HG03060 (cell line): ENCODE data around the gene PPP1R9B.

Experiments used
- ATAC-seq: cut with Tn5 transposase; IDR thresholded peaks from one replicate; pipeline ENCODE4 v1.9.1; 2021; ENCODE audit warnings: low read depth, moderate number of reproducible peaks; ENCODE audit not compliant: unreplicated experiment

The PPP1R9B gene

DNA sequence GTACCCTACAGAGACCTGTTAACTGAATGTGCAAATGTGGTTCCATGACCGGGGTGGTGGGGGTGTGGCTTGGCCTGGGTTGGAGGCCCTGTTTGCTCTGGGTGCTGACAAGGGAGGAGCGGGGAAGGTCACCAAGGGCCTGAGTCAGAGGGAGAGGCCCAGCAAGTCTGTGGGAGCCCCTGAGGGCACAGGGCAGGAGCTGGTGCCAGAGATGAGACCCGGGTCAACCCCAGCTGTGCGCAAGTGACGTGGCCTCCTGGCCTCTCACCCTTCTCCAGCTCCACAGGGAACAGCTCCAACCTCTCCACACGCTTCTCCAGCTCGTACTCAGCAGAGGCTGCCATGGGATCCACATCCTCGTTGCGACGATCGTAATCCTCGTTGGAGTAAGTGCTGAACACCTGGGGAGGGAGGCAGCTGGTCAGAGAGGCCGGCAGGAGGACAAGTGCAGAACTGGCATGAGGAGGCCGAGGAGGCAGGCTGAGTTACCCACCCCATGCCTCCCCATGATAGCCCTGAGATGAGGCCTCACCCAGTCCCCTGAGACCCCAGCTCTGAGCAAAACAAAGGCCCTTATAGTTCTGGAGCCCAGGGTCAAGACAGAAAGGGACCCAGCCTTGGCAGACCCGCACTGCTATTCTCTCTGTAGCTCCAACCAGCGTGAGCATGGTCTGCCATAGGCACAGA is 5.5 kb downstream of the PPP1R9B start:
- ATAC-seq: no peak

DNA sequence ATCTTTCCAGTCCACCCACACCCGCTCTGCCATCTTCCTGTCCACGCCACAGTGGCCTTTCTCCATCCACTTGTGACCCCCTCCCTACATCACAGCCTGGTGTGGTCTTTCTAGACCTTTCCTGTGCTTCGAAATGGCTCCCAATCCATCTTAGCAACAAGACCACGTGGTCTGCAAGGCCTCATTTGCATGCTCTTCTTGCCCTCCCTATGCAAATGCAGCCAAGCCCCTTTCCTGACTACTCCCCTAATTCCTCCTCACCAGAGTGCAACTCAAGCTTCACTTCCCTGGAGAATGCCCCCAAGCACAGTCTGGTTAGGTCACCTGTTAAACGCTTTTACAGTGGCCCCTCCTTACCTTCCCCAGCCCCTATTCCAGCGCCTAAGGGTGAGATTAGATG is 6.1 kb downstream of the PPP1R9B start:
- ATAC-seq: no peak

DNA sequence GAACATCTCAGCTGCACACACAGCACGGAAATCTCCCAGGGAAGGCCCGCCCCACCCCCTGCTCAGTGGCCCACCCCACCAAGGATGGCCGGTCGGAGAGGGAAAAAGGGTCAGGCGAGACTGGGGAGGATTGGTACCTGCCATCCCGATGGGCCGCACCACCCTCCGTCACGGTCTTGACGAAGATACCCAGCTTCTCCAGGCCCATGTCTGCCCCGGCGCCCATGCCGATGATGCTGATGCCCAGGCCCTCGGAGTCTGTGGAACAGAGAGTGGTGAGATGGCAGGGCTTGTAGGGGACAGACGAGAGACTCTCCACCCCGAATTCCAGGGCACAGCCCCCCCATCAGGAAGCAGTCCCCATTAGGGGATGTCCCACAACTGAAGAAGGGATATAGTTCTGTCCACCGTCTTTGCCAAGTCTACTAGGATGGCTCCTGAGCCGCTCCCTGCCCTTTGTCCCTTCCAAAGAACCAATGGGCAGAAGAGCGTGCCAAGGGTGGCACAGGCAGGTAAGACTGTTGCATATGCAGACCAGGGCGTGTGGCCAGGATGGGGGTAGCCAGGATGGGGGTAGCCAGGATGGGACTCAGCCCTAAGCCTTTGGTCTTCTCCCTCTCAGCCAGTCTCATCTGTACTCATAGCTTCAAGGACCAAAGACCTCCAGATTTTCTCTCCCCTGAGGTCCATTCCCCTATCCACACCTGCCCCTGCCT is 6.9 kb downstream of the PPP1R9B start:
- no peak for ATAC-seq

DNA sequence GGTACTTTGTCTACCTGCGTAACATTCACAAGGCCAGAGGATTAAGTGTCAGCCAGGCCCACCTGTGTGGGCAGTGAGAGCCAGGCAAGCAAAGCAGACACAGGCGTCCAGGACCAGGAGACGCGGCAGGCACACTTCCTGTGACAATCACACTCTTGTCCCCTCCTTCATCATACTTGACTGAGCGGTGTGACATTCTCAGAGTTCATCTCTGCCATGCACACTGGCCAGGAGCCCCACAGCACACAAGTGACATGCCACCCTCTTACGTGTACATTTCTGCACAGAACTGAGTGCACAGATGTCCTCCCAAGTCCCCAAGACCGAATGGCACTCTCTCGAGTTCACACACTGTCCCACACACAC is 8.7 kb downstream of the PPP1R9B start:
- no peak for ATAC-seq

DNA sequence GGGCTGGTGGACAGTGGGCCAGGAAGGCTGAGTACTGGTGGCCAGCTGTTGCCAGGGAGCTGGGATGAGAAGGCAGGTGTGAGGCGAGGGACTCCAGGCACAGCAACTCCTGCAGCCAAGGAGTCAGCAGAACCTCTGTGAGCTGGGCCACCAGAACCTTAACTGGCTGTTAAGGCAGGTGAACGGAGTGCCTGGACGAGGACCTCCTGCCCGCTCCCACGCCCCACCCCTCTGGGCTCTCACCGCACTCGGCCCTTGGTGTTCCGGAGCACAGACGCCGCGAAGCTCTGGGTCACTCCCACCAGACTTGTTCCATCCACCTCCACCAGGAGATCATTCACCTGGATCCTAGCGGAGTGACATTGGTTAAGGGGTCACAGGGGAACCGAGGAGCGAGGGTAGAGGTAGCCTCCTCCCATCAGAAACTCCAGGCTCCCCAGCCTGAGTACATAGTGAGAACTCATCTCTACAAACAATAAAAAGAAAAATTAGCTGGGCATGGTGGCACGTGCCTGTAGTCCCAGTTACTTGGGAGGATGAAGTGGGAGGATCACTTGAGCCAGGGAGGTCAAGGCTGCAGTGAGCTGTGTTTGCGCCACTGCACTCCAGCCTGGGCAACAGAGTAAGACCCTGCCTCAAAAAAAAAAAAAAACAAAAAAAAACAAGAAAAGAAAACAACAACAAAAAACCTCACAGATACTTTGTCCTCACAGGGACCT is 9.3 kb downstream of the PPP1R9B start:
- no peak for ATAC-seq

DNA sequence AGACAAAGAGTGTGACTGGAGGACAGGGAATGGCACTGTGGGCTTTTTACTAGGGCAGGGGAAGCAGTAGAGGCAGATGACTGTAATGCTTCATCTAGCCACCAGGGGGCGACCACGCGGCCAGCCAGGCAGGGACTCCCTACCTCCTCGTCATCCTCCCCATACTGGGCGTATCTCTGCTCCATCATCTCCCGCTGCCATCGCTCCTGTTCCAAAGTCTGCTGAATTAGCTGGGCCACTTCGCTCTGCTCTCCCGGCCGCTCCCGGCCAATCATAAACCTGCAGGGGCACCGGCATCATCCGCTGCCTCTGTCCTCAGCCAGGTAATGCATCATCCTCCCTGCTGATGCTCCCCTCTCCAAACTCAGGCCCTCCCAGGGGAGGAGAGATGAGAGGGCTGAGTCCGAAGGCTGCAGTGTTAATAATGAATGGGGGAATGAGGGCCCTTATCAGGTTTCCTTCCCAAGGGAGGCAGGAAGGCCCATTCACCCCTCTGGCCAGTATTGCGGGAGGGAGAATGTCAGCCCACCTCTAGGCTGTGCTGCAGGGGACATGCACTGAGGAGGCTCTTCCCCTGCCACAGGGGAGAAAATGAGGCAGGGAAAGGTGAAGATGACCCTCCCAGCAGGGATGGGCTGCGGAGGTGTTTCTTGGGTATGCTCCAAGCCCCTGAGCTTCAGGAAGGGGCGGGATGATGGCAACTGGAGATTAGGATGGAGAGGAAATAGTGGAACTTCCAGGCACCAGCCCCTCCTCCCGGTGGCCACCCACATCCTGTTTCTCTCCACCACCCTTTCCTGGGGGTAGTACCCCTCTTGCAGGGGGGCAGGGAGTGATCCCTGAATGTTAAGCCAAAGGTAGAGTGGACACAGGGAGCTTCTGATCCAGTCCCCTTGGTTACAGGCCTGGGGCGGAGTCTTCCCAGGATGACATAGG is 10.3 kb downstream of the PPP1R9B start:
- no peak for ATAC-seq

DNA sequence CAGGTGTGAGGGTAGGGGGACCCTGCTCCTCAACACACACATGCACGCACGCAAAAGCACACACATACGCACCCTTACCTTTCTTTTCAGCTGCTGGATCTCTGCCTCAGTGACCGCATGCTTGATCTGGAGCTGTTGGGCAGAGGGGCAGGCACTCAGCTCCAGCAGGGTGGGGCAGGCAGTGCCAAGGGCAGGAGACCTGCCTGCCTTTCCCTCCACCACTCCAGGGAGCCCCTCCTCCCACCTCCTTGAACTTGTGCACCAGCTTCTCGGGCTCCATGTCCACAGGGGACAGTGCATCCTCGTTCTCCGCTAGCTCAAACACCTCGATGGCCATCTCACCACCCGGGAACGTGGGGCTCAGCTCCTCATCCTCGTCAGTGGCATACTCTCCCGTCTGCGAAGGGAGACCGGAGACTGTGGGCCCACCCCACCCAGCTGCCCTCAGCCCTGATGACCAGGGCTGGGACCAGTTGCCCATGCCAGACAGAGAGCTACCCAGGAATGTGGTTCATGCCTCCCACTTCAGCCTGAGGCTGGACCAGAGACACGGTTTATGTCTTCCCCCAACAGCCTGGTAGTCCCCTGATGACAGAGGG is 11.2 kb downstream of the PPP1R9B start:
- no peak for ATAC-seq

DNA sequence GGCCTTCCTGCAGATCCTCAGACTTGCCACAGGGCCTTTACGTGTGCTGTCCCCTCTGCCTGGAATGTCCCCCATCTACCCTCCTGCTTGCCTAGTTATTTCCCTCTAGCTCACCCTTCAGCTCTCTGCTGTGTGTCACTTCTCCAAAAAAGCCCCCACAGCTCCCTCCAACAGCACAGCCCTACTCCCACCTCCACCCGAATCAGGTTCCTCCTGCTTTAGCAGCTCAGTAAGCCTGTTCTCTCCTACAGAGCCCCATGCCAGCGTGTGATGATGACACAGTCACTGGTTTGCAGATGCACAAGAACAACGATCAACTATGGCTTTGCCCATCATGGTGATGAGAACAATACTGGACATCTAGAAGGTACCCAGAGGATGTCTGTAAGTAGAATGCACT is 13.4 kb downstream of the PPP1R9B start:
- ATAC-seq: no peak

DNA sequence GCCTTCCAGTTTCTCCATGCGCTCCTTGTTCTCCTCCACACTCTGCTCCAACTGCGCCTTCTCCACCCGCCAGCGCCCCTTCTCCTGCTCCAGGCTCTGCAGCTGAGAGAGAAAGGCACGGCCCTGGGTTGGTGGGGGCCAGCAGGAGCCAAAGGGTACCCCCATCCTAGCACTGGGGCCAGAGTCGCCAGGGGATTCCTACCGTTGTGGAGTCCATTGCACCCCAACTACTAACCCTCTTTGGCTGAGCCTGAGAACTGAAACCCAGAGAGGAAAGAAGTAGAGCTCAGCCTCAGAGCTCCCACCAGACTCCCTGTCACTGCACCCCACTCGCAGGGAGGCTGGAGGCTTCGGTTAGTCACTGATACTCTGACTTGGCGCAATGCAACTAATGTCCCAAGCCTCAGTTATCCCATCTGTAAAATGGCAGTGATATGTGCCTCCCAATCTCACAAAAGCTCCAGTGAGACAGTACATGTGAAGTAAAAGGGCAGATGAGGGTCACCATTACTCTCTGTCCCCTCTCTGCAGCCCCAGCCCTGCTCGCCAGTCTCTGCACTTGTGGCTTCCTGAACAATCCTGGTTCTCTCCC is 14.3 kb downstream of the PPP1R9B start:
- no peak for ATAC-seq

DNA sequence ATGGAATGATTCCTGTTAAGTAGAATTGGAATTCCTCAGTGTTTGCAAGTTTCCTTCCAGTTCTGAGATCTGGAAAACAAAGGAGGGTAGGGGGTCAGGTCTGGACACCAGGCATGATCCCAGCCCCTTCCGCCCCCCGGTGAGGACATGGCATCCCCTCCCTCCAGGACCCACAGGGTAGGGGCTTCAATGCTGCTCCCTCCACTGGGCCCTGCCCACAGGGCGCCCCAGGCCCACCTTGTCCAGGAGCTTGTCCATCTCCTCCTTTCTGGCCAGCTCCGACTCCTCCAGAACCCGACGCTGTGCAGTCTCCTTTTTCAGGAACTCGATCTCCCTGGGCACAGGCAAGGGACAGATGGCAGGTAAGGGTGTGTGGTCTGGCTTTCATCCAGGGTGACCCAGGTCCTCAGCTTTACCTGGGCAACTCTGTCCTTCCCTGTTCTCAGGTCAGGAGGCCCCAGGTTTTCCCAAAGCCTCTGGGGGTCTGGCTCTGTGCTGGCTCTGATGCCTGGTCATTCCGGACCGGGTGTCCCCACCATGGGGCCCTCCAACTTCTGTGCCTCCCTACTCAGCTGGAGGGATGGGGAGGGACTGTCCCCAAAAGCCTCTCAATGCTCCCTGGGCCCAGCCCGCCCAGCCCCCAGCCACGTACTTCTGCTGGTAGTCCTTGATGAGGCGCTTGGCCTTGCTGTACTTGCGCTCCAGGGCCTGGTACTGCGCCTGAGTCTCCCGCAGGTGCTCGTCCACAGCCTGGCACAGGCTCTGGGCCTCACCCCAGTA is 15.0 kb downstream of the PPP1R9B start:
- ATAC-seq: no peak

DNA sequence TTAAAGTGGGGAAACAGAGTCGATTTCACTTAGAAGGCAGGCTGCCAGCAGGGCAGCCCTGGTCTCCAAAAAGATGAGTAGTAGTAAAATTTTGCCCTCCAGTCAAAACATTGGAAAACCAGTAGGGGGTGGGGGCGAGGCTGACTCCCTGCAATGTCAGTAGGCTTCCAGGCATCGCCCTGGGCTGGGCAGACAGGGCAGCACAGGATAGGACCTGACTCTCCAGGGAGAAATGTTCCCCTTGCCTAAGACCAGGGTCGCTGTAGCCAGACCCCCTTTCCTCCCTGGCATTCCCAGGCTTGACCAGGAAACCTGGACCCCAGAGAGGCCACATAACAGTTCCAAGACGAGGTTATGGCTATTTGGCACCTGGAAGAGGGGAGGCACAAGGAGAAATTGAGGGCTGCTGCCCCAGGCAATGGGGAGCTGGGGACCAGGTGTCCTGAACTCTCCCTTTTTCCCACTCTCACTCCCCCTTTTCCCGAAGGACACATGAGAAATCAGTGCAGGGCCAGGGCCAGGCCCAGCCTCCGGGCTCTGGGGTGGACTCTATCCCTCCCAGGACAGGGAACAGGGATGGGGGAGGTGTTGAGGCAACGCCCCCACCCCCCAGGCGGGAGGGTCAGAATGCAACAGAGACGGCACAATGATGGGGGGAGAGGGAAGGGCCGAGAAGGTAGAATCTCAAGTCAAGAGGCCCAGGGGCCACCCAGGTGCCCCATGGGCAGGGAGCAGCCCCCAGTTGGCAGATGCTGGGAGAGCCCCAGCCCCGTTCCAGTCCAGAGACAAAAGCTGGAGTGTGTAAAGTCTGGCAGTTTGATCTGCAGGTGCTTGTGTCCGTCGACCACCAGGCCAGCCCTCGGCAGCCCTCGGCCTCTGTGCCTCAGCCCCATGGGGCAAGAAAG is 16.0 kb downstream of the PPP1R9B start:
- no peak for ATAC-seq

DNA sequence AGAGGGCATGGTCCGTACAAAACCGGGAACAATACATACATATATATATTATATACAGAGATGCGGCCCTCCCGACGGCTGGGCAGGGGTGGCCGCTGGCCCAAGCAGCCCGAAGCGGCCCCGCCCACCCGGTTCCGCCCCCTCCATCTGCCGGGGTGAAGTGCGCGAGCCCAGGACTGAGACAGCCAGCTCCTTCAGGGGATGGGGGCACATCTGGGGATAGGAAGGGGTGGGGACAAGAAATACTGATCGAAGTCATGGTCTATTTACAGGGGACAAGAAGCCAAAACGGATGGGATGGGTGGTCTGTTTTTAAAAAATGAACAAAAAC is 16.7 kb downstream of the PPP1R9B start:
- ATAC-seq: no peak

DNA sequence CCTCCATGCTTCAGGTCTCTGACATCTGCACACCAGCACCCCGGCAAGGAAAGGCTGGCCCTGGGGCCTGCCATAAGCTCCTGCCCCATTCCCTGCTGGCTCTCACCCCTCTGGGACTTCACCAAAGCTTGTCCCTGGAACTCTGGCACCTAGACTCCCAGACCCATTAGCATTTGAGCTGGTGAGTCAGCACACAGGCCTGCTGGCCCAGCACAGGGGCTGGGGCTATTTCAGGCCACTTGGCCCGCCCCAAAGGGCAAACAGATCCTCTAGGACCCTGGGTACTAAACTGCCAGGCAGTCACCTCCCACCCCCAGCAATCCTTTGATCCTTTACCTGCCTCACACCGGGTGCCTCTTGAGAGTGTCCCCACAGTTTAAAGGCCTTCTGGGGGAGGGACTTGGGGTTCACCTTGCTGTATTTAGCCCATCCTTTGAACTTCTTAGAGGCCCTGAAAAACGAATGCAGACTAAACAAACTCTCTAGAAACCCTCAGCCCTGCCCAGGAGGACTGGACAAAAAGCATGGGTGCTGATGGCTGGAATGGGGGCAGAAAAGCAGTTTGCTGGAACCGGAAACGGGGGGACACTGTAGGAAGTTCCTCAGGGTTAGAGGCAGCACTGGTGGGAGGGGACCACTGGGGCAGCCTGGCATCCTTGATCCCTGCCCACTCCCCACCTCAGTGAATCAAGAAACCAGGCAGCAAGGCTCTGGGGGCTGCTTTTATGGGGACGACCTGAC is 17.3 kb downstream of the PPP1R9B start:
- ATAC-seq: no peak

DNA sequence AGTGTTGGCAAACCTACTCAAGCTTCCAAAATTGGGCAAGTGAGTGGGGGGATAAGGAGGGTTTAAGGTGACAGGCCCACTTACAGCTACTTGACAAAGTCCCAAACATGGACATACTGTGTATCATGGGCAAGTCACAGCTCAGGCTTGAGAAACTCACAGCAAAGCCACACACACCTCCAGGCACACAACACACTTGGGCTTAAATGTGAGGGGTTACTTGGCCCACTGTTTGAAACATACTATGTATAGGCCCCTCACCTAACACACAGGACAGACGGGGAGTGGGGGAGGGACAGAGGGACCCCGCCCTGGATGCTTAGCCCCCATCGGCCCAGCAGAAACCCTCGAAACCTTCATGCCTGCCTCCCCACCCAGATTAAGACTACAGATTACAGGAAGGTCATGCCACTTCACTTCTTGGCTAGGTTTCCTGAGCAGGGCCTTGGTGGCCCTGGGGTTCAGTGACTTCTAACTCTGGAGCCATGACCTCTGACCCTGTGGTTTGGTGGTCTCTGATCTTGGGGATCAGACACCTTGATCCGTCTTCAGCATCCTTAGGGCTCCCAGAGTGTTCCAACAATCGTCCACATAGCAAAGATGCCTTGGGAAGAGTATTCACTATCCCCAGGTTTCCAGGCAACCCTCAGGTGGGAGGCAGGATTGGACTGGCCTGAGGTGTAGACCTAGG is 18.2 kb downstream of the PPP1R9B start:
- ATAC-seq: no peak

DNA sequence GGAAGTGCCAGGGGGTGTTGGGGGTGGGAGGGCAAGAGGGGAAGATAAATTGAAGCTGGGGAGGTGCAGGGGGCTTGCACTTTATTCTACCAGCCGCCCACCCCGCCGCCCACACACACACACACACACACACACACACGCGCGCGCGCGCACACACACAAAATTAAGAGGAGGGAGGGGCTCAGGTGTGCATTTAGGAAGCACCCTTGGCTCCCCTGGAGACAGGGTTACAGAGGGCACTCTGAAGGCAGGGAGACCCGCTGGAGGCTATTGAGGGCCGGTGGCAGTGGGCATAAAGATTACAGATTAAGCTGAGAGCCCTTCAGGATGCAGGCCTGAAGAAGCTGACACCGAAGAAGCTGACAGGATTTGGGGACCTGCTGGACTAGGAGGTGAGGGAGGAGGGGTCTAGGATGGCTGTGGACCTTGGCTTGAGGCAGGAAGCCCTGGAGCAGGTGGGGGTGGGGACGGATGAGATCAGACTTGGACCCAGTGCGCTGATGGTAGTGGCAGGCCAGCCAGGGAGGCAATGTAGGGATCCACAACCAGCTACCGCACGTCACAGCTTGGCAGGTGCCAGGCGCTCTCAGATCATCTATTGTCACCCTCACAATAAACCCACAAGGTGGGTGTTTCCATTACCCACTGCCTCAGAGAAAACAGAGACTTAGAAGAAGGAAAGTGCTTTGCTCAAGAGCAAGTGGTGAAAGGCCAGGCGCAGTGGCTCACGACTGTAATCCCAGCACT is 19.7 kb downstream of the PPP1R9B start:
- no peak for ATAC-seq
